Activated T-helper 1 cell treated with anti-CD3 and anti-CD28 coated beads, Interleukin-12 subunit alpha, Interleukin-12 subunit beta, Interleukin-2, Interleukin-4 antibody, amounts not matched to agents 30 ng/mL and 10 ng/mL and 1 ng/mL, durations not matched to agents 14 hours and 24 hours and 36 hours (primary cell): ENCODE results near the gene GJA5. TPM values are rescaled to one million over a fixed set of nuclear protein-coding genes. Genes with fewer than 3 reads are reported as not detected.

ENCODE experiments used
- DNase-seq: peaks from one replicate; pipeline ENCODE4 v3.0.0; 2021; ENCODE audit warnings: low spot score
- H3K27ac Mint-ChIP-seq: one replicate; pipeline ENCODE4 v1.8.0; 2021; ENCODE audit warnings: mild to moderate bottlenecking, mixed read lengths
- H3K27me3 Mint-ChIP-seq: one replicate; pipeline ENCODE4 v1.8.0; 2022; ENCODE audit warnings: mild to moderate bottlenecking, moderate library complexity, mixed read lengths; ENCODE audit not compliant: insufficient read depth
- H3K36me3 Mint-ChIP-seq: one replicate; pipeline ENCODE4 v1.8.0; 2021; ENCODE audit warnings: low read depth, mixed read lengths
- H3K4me1 Mint-ChIP-seq: one replicate; pipeline ENCODE4 v1.8.0; 2021; ENCODE audit warnings: low read depth, mixed read lengths
- H3K4me3 Mint-ChIP-seq: one replicate; pipeline ENCODE4 v1.8.0; 2021; ENCODE audit warnings: mild to moderate bottlenecking, moderate library complexity, mixed read lengths
- H3K9me3 Mint-ChIP-seq: one replicate; pipeline ENCODE4 v1.8.0; 2021; ENCODE audit warnings: mixed read lengths
- intact Hi-C: fragments of 100-400 bp; cut with micrococcal nuclease; formaldehyde crosslinking; loops from one replicate; pipeline ENCODE4 v1.15.1; 2024
- total RNA-seq: library from RNA; stranded (reverse); gene quantifications from 2 replicates; pipeline ENCODE4 v1.2.3, GENCODE V29; 2022

The GJA5 gene
- total RNA-seq, result not detected in 2 replicates

GRCh38 chr1:147760481-147761260 lies at the start of gene GJA5:
TSS of gene GJA5 (minus strand) at chr1:147760602. CDS start at chr1:147759238, 1,364 bp downstream.
- Mint-ChIP-seq H3K27me3 (no peaks in the 10 kb centered on the region), H3K9me3 (no peaks in the 10 kb centered on the region), H3K4me1 (peaks cover 16% of the 10 kb centered on the region), H3K36me3 (no peaks in the 10 kb centered on the region), H3K4me3 (no peak within 1 kb of the TSS), H3K27ac (no peak within 1 kb of the TSS)
- DNase-seq, result no peak
- intact Hi-C loops, result no loop called here

DNA sequence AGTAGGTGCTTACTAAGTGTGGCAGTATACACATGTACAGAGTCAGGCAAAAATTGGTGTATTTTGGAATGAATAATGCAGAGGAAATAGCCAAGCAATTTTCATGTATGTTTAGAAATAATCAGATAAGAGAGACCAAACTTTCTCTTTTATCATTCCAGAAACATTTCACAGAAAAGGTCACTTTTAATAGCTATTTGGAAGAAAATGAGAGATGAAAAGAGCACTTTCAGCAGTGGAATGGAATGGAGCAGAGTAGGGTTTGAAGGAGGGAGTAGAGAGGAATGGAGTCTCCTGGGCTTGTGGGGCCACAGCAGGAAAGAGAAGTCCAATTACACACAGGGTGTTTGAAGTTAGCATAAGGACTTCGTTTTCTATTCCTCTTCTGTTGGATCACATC lies 48.8 kb upstream of the GJA5 start:
- Mint-ChIP-seq H3K9me3 (no peaks in the 10 kb centered on the region), H3K4me1 (no peaks in the 10 kb centered on the region), H3K4me3 (no peak overlapping the region), H3K27me3 (peaks cover 2% of the 10 kb centered on the region), H3K36me3 (no peaks in the 10 kb centered on the region), H3K27ac (no peak overlapping the region)
- intact Hi-C loops, result no loop called here
- DNase-seq, result no peak

GRCh38 chr1:147808025-147808424 lies 47.6 kb upstream of the GJA5 start:
- Mint-ChIP-seq H3K4me3 (no peak overlapping the region), H3K4me1 (no peaks in the 10 kb centered on the region), H3K27ac (no peak overlapping the region), H3K36me3 (no peaks in the 10 kb centered on the region), H3K27me3 (peaks cover 2% of the 10 kb centered on the region), H3K9me3 (no peaks in the 10 kb centered on the region)
- DNase-seq, result no peak
- intact Hi-C loops, result no loop called here

DNA sequence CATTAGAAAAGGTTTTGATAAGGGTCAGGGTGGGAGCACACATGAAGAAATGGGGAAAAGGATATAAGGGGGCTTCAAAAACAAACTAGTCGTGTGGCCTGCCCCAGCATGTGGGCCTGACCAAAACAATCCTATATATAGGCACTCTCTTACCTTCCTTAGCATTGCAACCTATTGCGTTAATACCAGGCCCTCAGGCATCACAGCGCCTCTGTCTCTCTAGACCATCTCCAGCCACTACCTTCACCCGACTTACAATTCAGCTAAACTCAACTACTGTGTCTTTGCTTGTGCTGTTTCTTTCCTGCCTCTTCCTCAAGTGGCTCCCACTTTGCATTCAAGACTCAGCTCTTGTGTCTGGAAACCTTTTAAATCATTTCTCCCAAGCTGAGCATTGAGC lies 47.0 kb upstream of the GJA5 start:
- Mint-ChIP-seq H3K4me3 (no peak overlapping the region), H3K4me1 (no peaks in the 10 kb centered on the region), H3K9me3 (no peaks in the 10 kb centered on the region), H3K27me3 (no peaks in the 10 kb centered on the region), H3K36me3 (no peaks in the 10 kb centered on the region), H3K27ac (no peak overlapping the region)
- DNase-seq, result no peak
- intact Hi-C loops, result no loop called here

DNA sequence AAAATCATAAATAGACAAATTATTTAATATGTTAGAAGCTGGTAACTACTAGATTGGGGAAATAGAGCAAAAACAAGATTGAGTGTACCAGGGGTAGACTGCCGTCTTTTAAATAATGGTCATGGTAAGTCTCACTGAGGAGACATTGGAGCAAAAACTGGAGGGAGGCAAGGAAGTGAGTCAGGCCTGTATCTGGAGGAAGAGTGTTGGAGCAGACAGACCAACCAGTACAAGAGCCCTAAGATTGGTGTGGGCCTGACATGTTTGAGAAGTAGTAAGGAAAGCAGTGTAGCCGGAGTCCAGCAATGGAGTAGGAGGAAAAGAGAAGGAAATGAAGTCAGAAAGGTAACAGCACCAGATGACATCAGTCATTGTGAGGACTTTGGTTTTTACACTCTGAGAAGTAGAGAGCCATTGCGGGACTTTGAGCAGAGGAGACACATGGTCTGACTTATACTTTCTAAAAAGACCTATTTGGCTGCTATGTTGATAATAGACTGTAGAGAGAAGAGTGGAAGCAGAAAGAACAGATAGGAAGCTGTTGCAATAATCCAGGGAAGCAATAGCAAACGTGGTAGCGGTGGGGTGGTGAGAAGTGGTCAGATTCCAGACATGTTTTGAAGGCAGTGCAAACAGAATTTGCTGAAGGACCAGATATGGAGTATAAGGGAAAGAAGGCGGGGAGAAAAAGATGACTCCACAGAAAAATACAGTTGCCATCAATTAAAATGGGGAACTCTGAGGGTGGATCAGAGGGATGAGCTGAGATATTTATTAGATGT lies 44.7 kb upstream of the GJA5 start:
- H3K27ac Mint-ChIP-seq, result no peak overlapping the region
- H3K4me3 Mint-ChIP-seq, result no peak overlapping the region
- no peaks in the 10 kb centered on the region for H3K4me1 Mint-ChIP-seq
- no peaks in the 10 kb centered on the region for H3K9me3 Mint-ChIP-seq
- peaks cover 2% of the 10 kb centered on the region for H3K27me3 Mint-ChIP-seq
- intact Hi-C loops, result no loop called here
- H3K36me3 Mint-ChIP-seq, result no peaks in the 10 kb centered on the region
- no peak for DNase-seq

DNA sequence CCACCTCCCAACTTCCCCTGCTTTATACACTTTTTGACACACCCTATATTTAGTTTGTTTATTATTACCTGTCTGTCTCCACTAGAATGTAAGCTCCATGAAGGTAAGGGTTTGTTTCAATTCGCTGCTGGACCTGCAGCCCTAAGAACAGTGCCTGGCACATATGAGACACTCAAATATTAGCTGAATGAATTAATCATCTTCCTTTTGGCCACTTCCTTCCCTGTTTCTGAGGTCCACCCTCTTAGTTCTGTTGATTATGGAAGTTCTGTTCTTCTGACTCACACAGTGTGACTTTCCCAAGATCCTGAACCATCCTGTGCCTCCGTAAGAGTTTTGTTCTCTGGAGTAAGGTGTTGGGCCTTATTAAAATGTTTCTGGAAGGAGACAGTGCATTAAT lies 40.4 kb upstream of the GJA5 start:
- Mint-ChIP-seq H3K4me3 (no peak overlapping the region), H3K9me3 (no peaks in the 10 kb centered on the region), H3K4me1 (no peaks in the 10 kb centered on the region), H3K27me3 (peaks cover 6% of the 10 kb centered on the region), H3K27ac (no peak overlapping the region), H3K36me3 (no peaks in the 10 kb centered on the region)
- intact Hi-C loops, result no loop called here
- DNase-seq, result no peak

DNA sequence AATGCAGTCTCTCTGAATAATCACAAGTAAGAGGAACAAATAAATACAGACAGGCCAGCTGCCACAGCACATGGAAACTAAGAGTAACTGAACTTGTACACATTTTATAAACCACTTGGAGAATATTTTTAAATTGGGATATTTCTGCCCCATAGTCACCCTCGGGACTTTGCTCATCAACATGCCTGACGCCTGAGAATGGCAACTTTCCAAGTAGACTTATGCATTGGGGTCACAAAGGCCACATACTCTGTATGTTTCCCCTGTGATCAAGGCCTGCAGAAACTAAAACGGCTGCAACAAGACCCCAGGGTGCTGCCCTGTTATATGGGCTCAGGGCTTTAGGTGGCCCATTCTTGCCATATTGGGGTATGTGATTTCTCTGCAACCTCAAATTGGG lies 38.3 kb upstream of the GJA5 start:
- H3K27ac Mint-ChIP-seq, result no peak overlapping the region
- no peaks in the 10 kb centered on the region for H3K4me1 Mint-ChIP-seq
- H3K9me3 Mint-ChIP-seq, result no peaks in the 10 kb centered on the region
- no peaks in the 10 kb centered on the region for H3K36me3 Mint-ChIP-seq
- intact Hi-C loops, result no loop called here
- H3K27me3 Mint-ChIP-seq, result peaks cover 6% of the 10 kb centered on the region
- no peak overlapping the region for H3K4me3 Mint-ChIP-seq
- no peak for DNase-seq

GRCh38 chr1:147794570-147794969 lies 34.2 kb upstream of the GJA5 start:
- no peaks in the 10 kb centered on the region for H3K36me3 Mint-ChIP-seq
- H3K9me3 Mint-ChIP-seq, result no peaks in the 10 kb centered on the region
- H3K27me3 Mint-ChIP-seq, result peaks cover 2% of the 10 kb centered on the region
- H3K27ac Mint-ChIP-seq, result no peak overlapping the region
- intact Hi-C loops, result no loop called here
- H3K4me3 Mint-ChIP-seq, result no peak overlapping the region
- no peak for DNase-seq
- H3K4me1 Mint-ChIP-seq, result no peaks in the 10 kb centered on the region

DNA sequence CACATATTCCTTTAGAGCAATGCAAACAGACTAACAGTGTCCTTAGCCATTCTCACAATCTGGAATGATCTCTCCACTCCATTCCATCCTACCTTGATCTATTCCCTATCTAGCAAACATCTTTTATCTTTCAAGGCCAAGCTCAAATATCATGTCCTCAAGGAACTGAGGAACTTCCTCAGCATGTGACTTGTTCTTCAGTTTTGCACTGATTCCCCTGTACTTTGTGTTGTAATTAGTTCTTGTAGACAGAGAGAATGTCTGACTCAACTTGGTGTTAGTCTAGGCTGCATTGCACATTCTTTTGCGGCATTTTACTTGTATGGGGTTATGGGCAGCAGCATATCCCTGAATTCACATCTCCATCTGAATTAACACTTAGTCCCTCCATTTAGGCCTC lies 31.5 kb upstream of the GJA5 start:
- Mint-ChIP-seq H3K27me3 (peaks cover 4% of the 10 kb centered on the region), H3K4me1 (no peaks in the 10 kb centered on the region), H3K36me3 (no peaks in the 10 kb centered on the region), H3K27ac (no peak overlapping the region), H3K9me3 (no peaks in the 10 kb centered on the region), H3K4me3 (no peak overlapping the region)
- DNase-seq, result no peak
- intact Hi-C loops, result no loop called here

DNA sequence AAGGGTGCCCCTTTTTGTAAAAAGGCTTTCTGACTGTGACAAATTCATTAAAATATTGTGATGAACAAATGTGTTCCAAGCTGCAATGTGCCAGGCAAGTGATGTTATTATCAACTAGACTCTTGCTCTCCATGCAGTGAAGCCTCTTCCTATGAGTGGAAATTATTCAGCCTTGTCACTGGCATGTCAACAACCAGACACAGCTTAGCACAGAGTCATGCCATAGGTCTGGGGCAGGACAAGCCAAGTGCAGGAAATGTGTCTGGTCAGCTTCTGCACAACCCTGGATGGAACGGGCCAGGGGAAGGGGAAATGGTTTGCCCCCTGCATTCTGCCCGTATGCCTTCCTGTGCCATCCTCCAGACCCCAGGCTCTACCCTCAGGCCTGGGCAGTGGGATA lies 27.4 kb upstream of the GJA5 start:
- Mint-ChIP-seq H3K4me1 (no peaks in the 10 kb centered on the region), H3K36me3 (no peaks in the 10 kb centered on the region), H3K27ac (no peak overlapping the region), H3K9me3 (no peaks in the 10 kb centered on the region), H3K4me3 (no peak overlapping the region), H3K27me3 (peaks cover 8% of the 10 kb centered on the region)
- intact Hi-C loops, result no loop called here
- no peak for DNase-seq

DNA sequence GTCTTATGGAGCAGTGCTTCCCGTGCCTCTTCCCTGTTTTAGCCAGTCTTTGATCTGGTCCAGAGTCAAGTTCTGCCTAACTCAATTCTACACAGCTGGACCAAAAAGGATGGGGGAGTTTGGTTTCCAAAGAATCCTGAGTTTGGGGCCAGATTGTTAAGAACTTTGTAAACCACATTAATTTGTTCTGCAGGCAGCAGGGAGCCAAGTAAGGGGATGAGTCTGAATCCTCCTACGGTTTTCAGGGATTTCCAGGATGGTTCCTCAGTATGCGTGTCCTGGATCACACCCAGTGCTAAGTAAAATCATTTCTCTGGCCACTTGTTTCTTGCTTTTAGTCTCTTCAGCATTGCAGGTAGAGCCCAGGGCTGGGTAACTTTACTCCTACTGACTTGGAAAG lies 26.1 kb upstream of the GJA5 start:
- Mint-ChIP-seq H3K27me3 (peaks cover 11% of the 10 kb centered on the region), H3K9me3 (no peaks in the 10 kb centered on the region), H3K27ac (no peak overlapping the region), H3K4me3 (no peak overlapping the region), H3K36me3 (no peaks in the 10 kb centered on the region), H3K4me1 (no peaks in the 10 kb centered on the region)
- intact Hi-C loops, result no loop called here
- no peak for DNase-seq

DNA sequence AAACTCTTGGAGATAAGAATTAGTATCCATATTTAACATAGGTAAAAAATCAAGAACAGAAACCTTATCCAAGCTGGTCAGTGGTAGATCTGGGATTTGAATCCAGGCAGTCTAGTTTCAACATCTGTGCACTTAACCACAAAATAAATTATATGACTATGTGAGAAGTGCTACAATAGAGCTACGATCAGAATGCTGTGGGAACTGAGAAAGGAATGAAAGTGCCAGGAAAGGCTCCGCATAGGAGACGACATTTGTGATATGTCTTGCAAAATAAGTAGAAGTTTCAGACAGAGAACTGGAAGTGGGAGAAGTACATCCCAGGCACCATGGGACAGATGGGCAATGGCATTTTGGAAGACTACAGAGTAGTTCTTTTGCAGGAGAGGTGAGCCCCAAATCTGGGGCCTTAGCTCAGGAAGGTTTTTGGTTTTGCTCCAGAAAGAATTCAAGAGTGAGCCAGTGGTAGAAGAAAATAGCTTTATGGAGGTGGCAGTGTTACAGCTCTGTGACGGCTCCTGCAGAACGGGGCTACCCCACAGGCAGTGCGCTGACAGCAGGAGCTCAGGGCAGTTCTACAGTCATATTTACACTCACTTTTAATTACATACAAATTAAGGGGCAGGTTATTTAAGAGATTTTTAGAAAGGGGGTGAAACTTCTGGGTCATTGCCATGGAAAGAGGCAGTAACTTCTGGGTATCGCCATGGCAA lies 25.5 kb upstream of the GJA5 start:
- Mint-ChIP-seq H3K9me3 (no peaks in the 10 kb centered on the region), H3K27me3 (peaks cover 16% of the 10 kb centered on the region)

DNA sequence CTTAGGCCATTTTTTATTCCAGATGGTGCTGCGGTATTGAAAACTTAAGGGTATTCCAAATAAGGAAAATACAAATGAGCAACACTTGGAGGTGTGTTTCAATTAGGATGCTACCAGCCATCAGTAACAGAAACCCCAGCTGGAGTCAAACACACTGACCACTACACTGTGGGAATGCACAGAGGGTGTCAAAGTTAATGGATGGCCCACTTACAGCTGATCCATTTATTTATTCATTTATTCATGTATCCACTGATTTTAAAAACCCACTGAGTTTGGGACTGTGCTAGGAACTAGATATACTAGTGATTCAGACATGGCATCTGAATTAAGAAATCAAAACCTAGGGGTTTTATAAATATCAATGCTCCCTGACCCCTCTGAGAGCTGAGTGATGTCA lies 24.5 kb upstream of the GJA5 start:
- H3K9me3 Mint-ChIP-seq, result no peaks in the 10 kb centered on the region
- peaks cover 22% of the 10 kb centered on the region for H3K27me3 Mint-ChIP-seq
- no peaks in the 10 kb centered on the region for H3K4me1 Mint-ChIP-seq
- no peaks in the 10 kb centered on the region for H3K36me3 Mint-ChIP-seq
- no peak overlapping the region for H3K4me3 Mint-ChIP-seq
- H3K27ac Mint-ChIP-seq, result no peak overlapping the region
- intact Hi-C loops, result no loop called here
- no peak for DNase-seq

More for the DNA sequence above, 25.5 kb upstream of the GJA5 start:
- Mint-ChIP-seq H3K27ac (no peak overlapping the region), H3K4me1 (no peaks in the 10 kb centered on the region), H3K36me3 (no peaks in the 10 kb centered on the region), H3K4me3 (no peak overlapping the region)
- intact Hi-C loops, result no loop called here
- DNase-seq, result no peak
